Fibroblast of villous mesenchyme (primary cell): ENCODE measurements around the gene SLCO2A1. TPM values are rescaled to one million over a fixed set of nuclear protein-coding genes. Genes with fewer than 3 reads are reported as not detected.
"Not testable (repeated sequence)": the region's sequence is repeated elsewhere in the genome, so short reads cannot be mapped to it uniquely, and the experiment has no call there.

Source experiments
- DNase-seq: peaks from one replicate; pipeline ENCODE4 v3.0.0-alpha.2; 2010; ENCODE audit warnings: low read depth
- H3K4me3 ChIP-seq: 2 replicates; pipeline ENCODE4 v1.5.1; 2011; ENCODE audit warnings: low read depth, mild to moderate bottlenecking, low read length
- total RNA-seq: library from RNA; depleted of rRNA; stranded (reverse); fragments of >200 nt; gene quantifications from 2 replicates; pipeline ENCODE4 v1.2.3, GENCODE V29; 2012
- TF ChIP-seq, protein P1 (sequence below): IDR thresholded peaks from 2 replicates; pipeline ENCODE4 v1.5.1; 2012; ENCODE audit warnings: low read depth, mild to moderate bottlenecking, low read length; ENCODE audit not compliant: insufficient read depth

The SLCO2A1 gene
- total RNA-seq, 1 donor: 0.43 TPM

DNA sequence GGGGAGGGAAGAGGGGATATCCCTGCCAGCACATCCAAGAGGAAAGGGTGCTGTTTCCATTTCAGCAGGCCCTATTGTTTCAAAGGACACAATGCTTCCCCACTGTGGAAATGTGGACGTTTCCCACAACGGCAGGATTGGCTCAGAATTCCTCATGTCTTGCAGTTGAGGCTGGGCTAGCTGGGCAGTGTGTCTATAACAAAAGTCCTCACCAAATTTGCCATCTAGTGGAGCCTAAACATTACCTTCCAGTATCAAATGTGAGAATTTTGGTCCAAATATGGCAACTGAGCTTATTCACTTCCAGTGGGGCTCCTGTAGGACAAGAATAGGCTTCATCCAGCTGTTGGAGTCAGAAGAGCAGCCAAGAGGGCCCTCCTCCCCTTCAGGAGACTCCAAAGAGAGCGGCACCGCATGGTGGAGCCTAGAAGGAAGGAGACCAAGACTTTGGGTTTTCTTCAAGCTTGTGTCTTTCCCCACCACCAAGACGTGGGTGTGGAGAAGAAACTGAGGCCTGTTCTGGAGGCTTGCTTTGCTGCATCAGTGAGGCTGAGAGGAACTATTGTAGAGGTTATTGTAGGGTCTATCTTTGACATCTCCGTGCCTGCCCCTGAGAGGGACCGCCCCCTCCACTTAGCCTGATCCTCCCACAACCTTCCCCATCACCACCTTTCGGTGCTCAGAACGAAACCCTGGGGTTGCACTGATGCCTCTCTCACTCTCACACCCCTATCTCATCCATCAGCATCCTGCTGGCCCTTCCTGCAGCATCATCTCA is 45.3 kb upstream of the SLCO2A1 start:
- TF ChIP-seq, protein P1, sequence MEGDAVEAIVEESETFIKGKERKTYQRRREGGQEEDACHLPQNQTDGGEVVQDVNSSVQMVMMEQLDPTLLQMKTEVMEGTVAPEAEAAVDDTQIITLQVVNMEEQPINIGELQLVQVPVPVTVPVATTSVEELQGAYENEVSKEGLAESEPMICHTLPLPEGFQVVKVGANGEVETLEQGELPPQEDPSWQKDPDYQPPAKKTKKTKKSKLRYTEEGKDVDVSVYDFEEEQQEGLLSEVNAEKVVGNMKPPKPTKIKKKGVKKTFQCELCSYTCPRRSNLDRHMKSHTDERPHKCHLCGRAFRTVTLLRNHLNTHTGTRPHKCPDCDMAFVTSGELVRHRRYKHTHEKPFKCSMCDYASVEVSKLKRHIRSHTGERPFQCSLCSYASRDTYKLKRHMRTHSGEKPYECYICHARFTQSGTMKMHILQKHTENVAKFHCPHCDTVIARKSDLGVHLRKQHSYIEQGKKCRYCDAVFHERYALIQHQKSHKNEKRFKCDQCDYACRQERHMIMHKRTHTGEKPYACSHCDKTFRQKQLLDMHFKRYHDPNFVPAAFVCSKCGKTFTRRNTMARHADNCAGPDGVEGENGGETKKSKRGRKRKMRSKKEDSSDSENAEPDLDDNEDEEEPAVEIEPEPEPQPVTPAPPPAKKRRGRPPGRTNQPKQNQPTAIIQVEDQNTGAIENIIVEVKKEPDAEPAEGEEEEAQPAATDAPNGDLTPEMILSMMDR: no peak
- DNase-seq: no peak
- H3K4me3 ChIP-seq: no peak overlapping the region

DNA sequence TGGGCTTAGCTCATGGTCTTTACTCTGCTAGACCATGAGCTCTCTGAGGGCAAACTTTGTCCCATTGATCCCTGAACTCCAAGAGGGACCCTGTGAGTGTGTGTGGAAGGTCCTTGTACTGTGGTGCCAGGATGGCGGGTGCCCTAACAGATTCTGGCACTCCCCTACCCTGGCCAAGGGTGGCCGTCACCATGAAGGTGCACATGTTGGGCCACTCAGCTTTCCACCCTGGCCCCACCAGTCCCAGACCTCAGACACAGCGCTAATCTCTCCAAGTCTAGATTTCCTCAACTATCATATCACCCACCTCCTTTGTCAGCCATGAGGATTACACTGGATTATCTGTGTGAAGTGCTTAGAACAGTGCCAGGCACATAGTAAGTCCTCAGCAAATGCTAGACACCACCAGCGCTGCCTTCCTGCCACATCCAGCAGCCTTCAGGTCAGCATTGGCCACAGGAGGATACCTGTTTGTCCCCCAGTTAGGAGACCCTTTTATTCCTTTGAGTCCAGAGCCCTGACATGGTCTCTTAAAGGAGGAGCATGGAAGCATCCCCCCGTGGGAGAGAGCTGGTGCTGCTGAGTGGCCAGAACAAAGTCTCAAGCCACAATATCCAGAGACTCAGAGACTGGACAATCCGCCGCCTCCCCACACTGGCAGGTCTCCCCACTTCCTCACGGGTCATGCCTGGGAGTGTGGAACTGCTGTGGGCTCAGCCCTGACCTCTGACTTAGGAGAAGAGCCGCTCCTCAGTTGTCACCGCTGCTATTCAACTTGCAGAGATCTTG is 44.5 kb upstream of the SLCO2A1 start:
- no peak for DNase-seq
- TF ChIP-seq, protein P1: no peak
- no peak overlapping the region for H3K4me3 ChIP-seq

DNA sequence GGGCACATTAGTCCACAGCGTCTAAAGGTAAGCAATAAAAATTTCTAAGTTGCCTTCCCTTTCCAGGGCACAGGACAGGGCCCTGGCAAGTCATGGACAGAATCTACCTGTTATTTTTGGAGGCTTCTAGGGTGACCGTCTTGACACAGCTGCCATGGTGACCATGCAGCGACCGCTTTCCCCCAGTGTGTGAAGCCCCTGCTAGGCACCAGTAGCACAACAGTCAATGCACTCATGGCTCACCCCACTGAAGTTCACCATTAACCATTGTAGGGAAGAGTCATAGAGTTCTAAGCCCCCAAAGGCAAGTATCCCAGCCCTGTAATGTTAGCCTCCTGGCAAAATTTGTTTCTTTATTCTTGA is 43.8 kb upstream of the SLCO2A1 start:
- no peak overlapping the region for H3K4me3 ChIP-seq
- TF ChIP-seq, protein P1: no peak
- DNase-seq: no peak

DNA sequence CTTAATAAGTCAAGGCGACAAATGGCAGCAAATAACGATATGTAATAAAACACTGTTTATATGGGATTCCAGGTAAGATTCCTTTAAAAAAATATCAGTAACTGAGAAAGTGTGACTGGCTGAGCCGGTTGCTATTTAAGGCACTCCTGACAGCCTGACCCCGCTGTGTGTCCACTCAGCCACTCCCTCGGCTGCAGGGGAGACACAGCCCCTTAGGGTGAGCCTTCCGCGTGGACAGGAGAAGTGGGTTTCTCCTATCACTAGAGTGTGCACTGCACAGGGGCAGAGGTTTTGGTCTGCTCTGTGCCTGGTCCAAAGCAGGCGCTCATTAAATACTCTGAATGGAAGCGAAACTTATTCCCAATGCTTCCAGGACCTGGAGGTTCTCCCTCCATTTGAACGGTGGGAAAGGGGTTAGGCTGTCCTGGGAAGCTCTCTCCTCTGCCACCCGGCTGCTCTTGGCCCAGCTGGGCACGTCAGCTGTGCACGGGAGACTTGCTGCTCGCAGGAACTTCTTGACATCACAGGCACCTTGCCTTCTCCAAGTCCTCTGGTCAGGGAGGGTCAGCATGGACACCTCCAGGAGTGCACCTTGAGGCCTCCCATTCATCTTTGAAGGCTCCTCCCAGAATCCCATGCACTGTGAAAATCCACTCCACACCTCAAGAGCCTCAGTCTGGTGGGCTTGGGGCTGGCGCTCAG is 43.3 kb upstream of the SLCO2A1 start:
- DNase-seq: no peak
- no peak overlapping the region for H3K4me3 ChIP-seq
- TF ChIP-seq, protein P1: no peak

DNA sequence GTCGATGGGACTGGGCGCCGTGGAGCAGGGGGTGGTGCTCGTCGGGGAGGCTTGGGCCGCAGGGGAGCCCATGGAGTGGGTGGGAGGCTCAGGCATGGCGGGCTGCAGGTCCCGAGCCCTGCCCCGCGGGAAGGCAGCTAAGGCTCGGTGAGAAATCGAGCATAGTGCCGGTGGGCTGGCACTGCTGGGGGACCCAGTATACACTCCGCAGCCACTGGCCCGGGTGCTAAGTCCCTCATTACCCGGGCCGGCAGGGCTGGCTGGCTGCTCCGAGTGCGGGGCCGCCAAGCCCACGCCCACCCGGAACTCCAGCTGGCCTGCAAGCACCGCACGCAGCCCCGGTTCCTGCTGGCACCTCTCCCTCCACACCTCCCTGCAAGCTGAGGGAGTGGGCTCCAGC is 40.6 kb upstream of the SLCO2A1 start:
- not testable (repeated sequence) for DNase-seq, H3K4me3 ChIP-seq

DNA sequence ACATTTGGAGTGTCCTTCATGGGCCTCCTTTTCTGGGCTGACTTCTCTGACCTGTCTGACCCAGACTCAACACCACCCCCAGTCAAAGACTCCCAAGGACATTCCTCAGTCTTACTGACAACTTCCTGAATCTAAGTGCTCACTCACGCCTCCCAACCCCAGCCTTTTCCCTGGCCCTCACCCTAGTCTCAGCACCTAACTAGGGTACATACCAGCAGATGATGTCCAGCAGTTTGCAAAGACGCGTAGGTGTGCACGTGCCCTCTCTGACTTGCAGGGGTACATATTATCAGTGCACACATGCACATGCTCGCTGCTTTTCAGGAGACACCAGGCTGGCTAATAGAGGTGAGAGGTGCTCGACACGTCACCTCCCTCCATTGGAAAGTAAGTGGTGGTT is 38.7 kb upstream of the SLCO2A1 start:
- TF ChIP-seq, protein P1: no peak
- DNase-seq: no peak
- H3K4me3 ChIP-seq: no peak overlapping the region

DNA sequence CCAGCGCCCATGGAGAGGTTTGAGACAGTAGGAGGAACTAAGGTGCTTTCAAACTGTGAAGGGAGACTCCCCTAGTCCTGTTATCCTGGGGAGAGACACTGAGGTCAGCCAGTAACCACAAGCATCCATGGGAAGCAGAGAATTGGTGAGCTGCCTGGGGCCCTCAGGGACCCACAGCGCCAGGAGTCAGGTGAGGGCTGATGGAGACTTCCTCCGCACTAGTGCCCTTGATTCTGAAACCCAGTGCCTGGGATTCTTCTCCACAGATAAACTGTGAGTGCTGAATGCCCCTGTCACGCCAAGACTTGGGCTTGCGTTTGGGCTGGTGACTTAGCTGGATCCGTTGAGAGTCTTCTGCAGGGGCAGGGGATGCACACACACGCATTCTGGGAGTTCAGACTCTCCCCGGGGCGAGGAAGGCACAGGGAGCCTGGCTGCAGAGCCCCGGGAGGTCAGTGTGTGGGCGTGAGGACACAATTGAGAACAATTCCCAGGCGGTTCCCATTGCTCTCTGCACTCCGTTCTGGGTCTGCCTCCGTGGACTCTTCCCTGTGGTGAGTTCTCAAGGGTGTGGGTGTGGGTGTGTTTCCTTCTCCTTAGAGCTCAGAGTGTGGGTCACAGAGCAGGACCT is 37.9 kb upstream of the SLCO2A1 start:
- no peak overlapping the region for H3K4me3 ChIP-seq
- TF ChIP-seq, protein P1: no peak
- DNase-seq: no peak
